ENCODE measurements around the gene HOXC4. TPM values are rescaled to one million over a fixed set of nuclear protein-coding genes. Genes with fewer than 3 reads are reported as not detected.

HOXC4 gene
- total RNA-seq, result 1 to 10 TPM in 1 of 2 donors, not detected in 1; 3.3 TPM

DNA sequence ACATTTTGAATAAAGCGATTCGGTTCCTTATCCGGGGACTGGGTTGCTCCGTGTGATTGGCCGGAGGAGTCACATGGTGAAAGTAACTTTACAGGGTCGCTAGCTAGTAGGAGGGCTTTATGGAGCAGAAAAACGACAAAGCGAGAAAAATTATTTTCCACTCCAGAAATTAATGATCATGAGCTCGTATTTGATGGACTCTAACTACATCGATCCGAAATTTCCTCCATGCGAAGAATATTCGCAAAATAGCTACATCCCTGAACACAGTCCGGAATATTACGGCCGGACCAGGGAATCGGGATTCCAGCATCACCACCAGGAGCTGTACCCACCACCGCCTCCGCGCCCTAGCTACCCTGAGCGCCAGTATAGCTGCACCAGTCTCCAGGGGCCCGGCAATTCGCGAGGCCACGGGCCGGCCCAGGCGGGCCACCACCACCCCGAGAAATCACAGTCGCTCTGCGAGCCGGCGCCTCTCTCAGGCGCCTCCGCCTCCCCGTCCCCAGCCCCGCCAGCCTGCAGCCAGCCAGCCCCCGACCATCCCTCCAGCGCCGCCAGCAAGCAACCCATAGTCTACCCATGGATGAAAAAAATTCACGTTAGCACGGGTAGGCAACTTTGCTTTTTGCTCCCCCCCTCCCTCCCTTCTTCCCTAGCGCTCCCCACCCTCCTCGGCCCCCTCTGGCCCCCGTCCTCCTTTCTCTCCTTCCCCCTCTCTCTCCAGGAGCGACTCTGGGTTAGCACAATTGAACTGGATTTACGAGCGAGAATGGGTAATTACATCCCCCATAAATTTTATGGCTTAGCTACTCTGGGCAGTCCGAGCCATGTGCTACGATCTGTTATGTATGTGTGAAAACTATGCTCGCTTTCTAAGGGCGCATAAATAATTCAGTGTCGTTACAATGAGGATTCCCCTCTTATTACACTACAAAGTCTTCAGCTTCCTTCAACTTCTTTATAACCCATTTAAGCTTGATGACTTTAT, at the start of gene HOXC4:
HOXC4 (plus strand) TSS at position 85 of the 991 bp plus-strand sequence; CDS start at position 173, 88 bp downstream.

DNA sequence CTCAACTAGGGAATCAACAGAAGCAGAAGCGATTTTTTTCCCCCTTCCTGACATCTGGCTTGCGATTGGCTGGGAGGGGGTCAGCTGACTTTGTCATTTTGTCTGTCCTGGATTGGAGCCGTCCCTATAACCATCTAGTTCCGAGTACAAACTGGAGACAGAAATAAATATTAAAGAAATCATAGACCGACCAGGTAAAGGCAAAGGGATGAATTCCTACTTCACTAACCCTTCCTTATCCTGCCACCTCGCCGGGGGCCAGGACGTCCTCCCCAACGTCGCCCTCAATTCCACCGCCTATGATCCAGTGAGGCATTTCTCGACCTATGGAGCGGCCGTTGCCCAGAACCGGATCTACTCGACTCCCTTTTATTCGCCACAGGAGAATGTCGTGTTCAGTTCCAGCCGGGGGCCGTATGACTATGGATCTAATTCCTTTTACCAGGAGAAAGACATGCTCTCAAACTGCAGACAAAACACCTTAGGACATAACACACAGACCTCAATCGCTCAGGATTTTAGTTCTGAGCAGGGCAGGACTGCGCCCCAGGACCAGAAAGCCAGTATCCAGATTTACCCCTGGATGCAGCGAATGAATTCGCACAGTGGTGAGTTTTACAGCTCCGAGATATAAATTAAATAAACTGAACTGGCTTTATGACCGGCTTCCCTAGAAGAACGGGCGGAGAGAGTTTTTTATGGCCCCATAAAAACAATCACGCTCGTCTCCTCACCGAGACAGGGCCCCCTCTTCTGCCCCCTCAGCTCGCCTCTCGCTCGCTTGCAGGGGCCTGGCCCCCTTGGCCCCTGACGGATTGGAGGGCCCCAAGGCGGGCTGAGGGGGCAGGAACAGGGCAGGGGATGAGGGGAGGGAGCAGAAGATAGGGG, 25.1 kb upstream of the HOXC4 start, which contains the start of gene HOXC6:
HOXC6 (plus strand) TSS at position 127 of the 888 bp plus-strand sequence; CDS start at position 209, 82 bp downstream.

DNA sequence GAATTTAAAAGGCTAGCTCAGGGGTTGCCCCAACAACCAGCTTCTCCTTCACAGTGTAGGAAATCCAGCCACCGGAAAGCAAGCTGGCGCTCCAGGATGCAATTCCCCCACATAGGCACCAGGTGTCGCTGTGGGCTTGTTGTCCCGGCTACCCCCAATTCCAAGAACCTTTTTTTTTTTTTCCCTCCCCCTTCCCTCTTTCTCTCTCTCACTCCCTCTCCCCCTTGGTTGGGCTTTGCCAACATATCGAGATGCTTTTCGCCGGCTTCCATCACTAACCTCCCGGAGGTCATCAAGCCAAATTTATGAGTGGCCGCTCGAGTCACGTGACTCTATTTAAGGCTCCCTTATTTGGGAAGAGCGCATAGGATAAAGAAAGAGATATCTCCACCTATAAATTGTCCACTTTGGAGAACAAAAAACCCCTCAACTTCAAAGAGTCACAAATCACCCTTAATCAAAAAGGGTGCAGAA, 21.0 kb upstream of the HOXC4 start, which contains the start of gene HOXC5:
HOXC5 (plus strand) TSS at position 424 of the 474 bp plus-strand sequence. CDS start 73 bp downstream, outside the sequence.

Small RNA genes lying within 50 kb of the gene (small RNA-seq; reads per million reads assigned to genes)
- gene HOXC5, result 0 to 4.4 reads per million in 2 donors
- 5.2 to 8.3 reads per million in 2 donors for gene MIR615
- 0 reads per million in 2 donors for gene RF00019

Other genes starting within 250 kb of the HOXC4 start
- gene HOXC13, start 115.0 kb upstream of the HOXC4 start, total RNA-seq, result not detected
- gene HOXC12, start 98.9 kb upstream of the HOXC4 start, total RNA-seq, result not detected
- under 1 TPM in 1 of 2 donors, not detected in 1; 0.33 TPM for gene HOXC11, start 80.7 kb upstream of the HOXC4 start, total RNA-seq
- not detected for gene HOTAIR, start 78.9 kb upstream of the HOXC4 start, total RNA-seq
- gene HOXC10, start 68.7 kb upstream of the HOXC4 start, total RNA-seq, result 1 to 10 TPM in 1 of 2 donors, not detected in 1; 5.7 TPM
- 1 to 10 TPM in 1 of 2 donors, not detected in 1; 5.7 TPM for gene HOXC9, start 53.7 kb upstream of the HOXC4 start, total RNA-seq
- 1 to 10 TPM in 1 of 2 donors, not detected in 1; 1.3 TPM for gene HOXC8, start 44.9 kb upstream of the HOXC4 start, total RNA-seq
- 1 to 10 TPM in 1 of 2 donors, not detected in 1; 3.7 TPM for gene HOXC6, start 25.4 kb upstream of the HOXC4 start, total RNA-seq
- 1 to 10 TPM in 1 of 2 donors, not detected in 1; 1.7 TPM for gene HOXC5, start 20.8 kb upstream of the HOXC4 start, total RNA-seq
- 10 to 100 TPM; 28.6 to 37.6 TPM for gene SMUG1, start 135.2 kb downstream of the HOXC4 start, total RNA-seq
- 10 to 100 TPM; 15.8 to 24.6 TPM for gene CBX5, start 226.3 kb downstream of the HOXC4 start, total RNA-seq
- 100 to 1,000 TPM; 158 to 220 TPM for gene HNRNPA1, start 226.9 kb downstream of the HOXC4 start, total RNA-seq
- gene NFE2, start 247.2 kb downstream of the HOXC4 start, total RNA-seq, result not detected

Data from melanocyte of skin (primary cell).